Mesenchymal stem cell (in vitro differentiated cells and primary cell): Measurements from ENCODE around the gene LILRA2.
"Not testable (repeated sequence)": the region's sequence is repeated elsewhere in the genome, so short reads cannot be mapped to it uniquely, and the experiment has no call there.

ENCODE experiments used
- DNase-seq: peaks from one replicate; pipeline ENCODE4 v3.0.0-alpha.2; 2013
- H2AFZ ChIP-seq: one replicate; pipeline ENCODE4 v1.6.1; 2013; ENCODE audit warnings: low read depth, mild to moderate bottlenecking, control low read depth, inconsistent platforms, low read length, moderate library complexity
- H2AK5ac ChIP-seq: 2 replicates; pipeline ENCODE4 v1.6.1; 2013; ENCODE audit warnings: low read length, moderate library complexity, mild to moderate bottlenecking, inconsistent platforms; ENCODE audit not compliant: severe bottlenecking
- H2BK120ac ChIP-seq: one replicate; pipeline ENCODE4 v1.6.1; 2013; ENCODE audit warnings: low read depth, mild to moderate bottlenecking, inconsistent platforms, low read length, moderate library complexity
- H2BK12ac ChIP-seq, 2 experiments: one replicate each; pipeline ENCODE4 v1.6.1; 2013; ENCODE audit warnings: inconsistent platforms in 2 of 2, low read length in 2 of 2, mild to moderate bottlenecking in 2 of 2, moderate library complexity in 2 of 2, control low read depth in 1 of 2
- H2BK15ac ChIP-seq: one replicate; pipeline ENCODE4 v1.6.1; 2013; ENCODE audit warnings: mild to moderate bottlenecking, low read depth, inconsistent platforms; ENCODE audit not compliant: poor library complexity, severe bottlenecking
- H2BK5ac ChIP-seq: 2 replicates; pipeline ENCODE4 v1.6.1; 2013; ENCODE audit warnings: low read depth, mild to moderate bottlenecking, low read length, control low read depth, inconsistent platforms; ENCODE audit not compliant: poor library complexity, severe bottlenecking
- H3K14ac ChIP-seq, 2 experiments: one replicate each; pipeline ENCODE4 v1.6.1; 2013; ENCODE audit warnings: inconsistent platforms in 2 of 2, low read length in 2 of 2, control low read depth in 1 of 2, mild to moderate bottlenecking in 1 of 2, moderate library complexity in 1 of 2
- H3K18ac ChIP-seq, 2 experiments: one replicate each; pipeline ENCODE4 v1.6.1; 2013; ENCODE audit warnings: inconsistent platforms in 2 of 2, low read length in 2 of 2, control low read depth in 1 of 2, low read depth in 1 of 2, mild to moderate bottlenecking in 1 of 2
- H3K23ac ChIP-seq, 2 experiments: one replicate each; pipeline ENCODE4 v1.6.1; 2013; ENCODE audit warnings: inconsistent platforms in 2 of 2, low read length in 2 of 2, mild to moderate bottlenecking in 2 of 2, moderate library complexity in 2 of 2, control low read depth in 1 of 2
- H3K27ac ChIP-seq: 2 replicates; pipeline ENCODE4 v1.5.1; 2013; ENCODE audit warnings: mild to moderate bottlenecking, moderate library complexity, low read length, control low read depth, inconsistent platforms; ENCODE audit not compliant: poor library complexity, severe bottlenecking
- H3K27me3 ChIP-seq, 2 experiments: 2 replicates each; pipeline versions ENCODE4 v1.6.1 to v1.7.0; 2013; ENCODE audit warnings: low read length in 2 of 2, mild to moderate bottlenecking in 2 of 2, moderate library complexity in 2 of 2, control low read depth in 1 of 2, inconsistent platforms in 1 of 2; ENCODE audit not compliant: control insufficient read depth in 1 of 2, insufficient read depth in 1 of 2
- H3K36me3 ChIP-seq, 2 experiments: 2 replicates each; pipeline versions ENCODE4 v1.6.1 to v1.7.0; 2013; ENCODE audit warnings: low read length in 2 of 2, control low read depth in 1 of 2, inconsistent platforms in 1 of 2, low read depth in 1 of 2, mild to moderate bottlenecking in 1 of 2; ENCODE audit not compliant: insufficient read depth in 2 of 2, control insufficient read depth in 1 of 2
- H3K4ac ChIP-seq, 2 experiments: one replicate each; pipeline ENCODE4 v1.6.1; 2013; ENCODE audit warnings: inconsistent platforms in 2 of 2, low read length in 2 of 2, mild to moderate bottlenecking in 2 of 2, moderate library complexity in 2 of 2, control low read depth in 1 of 2, low read depth in 1 of 2
- H3K4me1 ChIP-seq: 2 replicates; pipeline ENCODE4 v1.6.1; 2013; ENCODE audit warnings: low read depth, low read length, control low read depth; ENCODE audit not compliant: control insufficient read depth, insufficient read depth
- H3K4me2 ChIP-seq: 2 replicates; pipeline ENCODE4 v1.6.1; 2013; ENCODE audit warnings: low read length, mild to moderate bottlenecking, inconsistent platforms; ENCODE audit not compliant: poor library complexity, severe bottlenecking
- H3K4me3 ChIP-seq, 2 experiments: 2 replicates each; pipeline versions ENCODE4 v1.5.1 to v1.7.0; 2013; ENCODE audit warnings: low read length in 2 of 2, mild to moderate bottlenecking in 2 of 2, control low read depth in 1 of 2, low read depth in 1 of 2; ENCODE audit not compliant: insufficient read depth in 1 of 2
- H3K79me1 ChIP-seq: replicated peaks from 2 replicates; pipeline ENCODE4 v1.6.1; 2013; ENCODE audit warnings: mild to moderate bottlenecking, control low read depth, low read length, inconsistent platforms; ENCODE audit not compliant: poor library complexity, severe bottlenecking
- H3K9ac ChIP-seq: 2 replicates; pipeline ENCODE4 v1.7.0; 2013; ENCODE audit warnings: mild to moderate bottlenecking, low read length, moderate library complexity
- H3K9me3 ChIP-seq: 2 replicates; pipeline ENCODE4 v1.7.0; 2013; ENCODE audit warnings: mild to moderate bottlenecking, low read length; ENCODE audit not compliant: control insufficient read depth
- H4K8ac ChIP-seq: one replicate; pipeline ENCODE4 v1.6.1; 2013; ENCODE audit warnings: inconsistent platforms, mild to moderate bottlenecking, low read length, moderate library complexity
- H4K91ac ChIP-seq: one replicate; pipeline ENCODE4 v1.6.1; 2013; ENCODE audit warnings: mild to moderate bottlenecking, low read length, inconsistent platforms
- WGBS: methylation state at CpG from one replicate; pipeline ENCODE4 v1.1.7; 2013; ENCODE audit warnings: mixed read lengths; 5-methylcytosine and 5-hydroxymethylcytosine counted together

Gene LILRA2

DNA sequence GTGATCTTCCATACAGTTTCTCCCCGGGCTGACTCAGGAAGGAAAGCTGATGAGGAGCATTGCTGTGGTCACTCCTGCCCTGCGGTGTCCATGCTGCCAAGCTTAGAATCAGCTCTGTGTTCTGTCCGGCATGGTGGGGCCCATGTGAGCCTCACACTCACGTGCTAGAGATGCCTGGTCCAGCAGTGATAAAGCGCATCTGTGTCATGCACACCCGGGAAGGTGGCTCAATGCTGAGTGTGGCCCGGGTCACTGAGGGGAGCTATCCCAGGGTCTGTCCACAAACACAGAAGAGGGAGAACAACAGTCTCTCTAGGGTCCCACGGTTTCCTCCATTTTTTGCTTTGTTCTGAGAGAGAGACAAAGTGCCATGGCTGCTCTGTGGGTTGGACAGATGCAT lies 53.2 kb downstream of the LILRA2 start:
- no peaks in the 10 kb centered on the region for H3K4me1 ChIP-seq
- no peak overlapping the region for H2BK120ac ChIP-seq
- no peak overlapping the region for H3K9ac ChIP-seq
- no peak overlapping the region for H4K91ac ChIP-seq
- H3K27ac ChIP-seq: no peak overlapping the region
- no peaks in the 10 kb centered on the region for H3K36me3 ChIP-seq
- no peaks in the 10 kb centered on the region for H3K27me3 ChIP-seq
- no peak overlapping the region for H3K4ac ChIP-seq
- no peak overlapping the region for H2BK5ac ChIP-seq
- DNase-seq: no peak
- no peaks in the 10 kb centered on the region for H3K9me3 ChIP-seq
- H3K18ac ChIP-seq: no peak overlapping the region
- H2BK12ac ChIP-seq: no peak overlapping the region
- no peak overlapping the region for H3K14ac ChIP-seq
- 64% methylated on average over 8 of the region's 8 CpGs for WGBS
- no peak overlapping the region for H3K4me2 ChIP-seq
- no peak overlapping the region for H3K23ac ChIP-seq
- H2AFZ ChIP-seq: no peak overlapping the region
- H3K4me3 ChIP-seq: no peak overlapping the region
- H4K8ac ChIP-seq: no peak overlapping the region
- H2AK5ac ChIP-seq: no peak overlapping the region
- H3K79me1 ChIP-seq: no peaks in the 10 kb centered on the region
- H2BK15ac ChIP-seq: no peak overlapping the region

- H3K14ac ChIP-seq: not testable (repeated sequence)
These were observed 54.3 kb downstream of the LILRA2 start for GRCh38 chr19:54627912-54628311.

DNA sequence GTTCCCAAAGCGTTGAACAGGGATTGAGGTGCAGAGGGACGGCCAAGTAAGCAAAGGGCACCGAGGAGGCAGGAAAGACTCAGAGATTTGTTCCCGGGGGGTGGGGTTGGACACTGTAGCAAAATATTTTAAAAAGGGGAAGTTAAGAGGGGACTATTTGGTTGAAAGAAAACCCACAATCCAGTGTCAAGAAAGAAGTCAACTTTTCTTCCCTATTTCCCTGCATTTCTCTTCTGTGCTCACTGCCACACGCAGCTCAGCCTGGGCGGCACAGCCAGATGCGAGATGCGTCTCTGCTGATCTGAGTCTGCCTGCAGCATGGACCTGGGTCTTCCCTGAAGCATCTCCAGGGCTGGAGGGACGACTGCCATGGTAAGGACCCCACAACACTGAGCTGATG lies 56.7 kb downstream of the LILRA2 start, which contains the start of gene LILRB1:
Gene LILRB1 (plus strand): TSS at position 223 of the 400 bp plus-strand sequence. CDS start 590 bp downstream, outside the sequence.
- not testable (repeated sequence) for H4K91ac ChIP-seq, H3K36me3 ChIP-seq, H2BK12ac ChIP-seq, H3K9ac ChIP-seq, H3K14ac ChIP-seq, H2BK120ac ChIP-seq, H3K23ac ChIP-seq, H3K4me3 ChIP-seq, H2AK5ac ChIP-seq, H3K4me1 ChIP-seq, H2AFZ ChIP-seq, H3K18ac ChIP-seq, H4K8ac ChIP-seq, H3K4me2 ChIP-seq, H3K9me3 ChIP-seq, H3K4ac ChIP-seq, H3K27ac ChIP-seq, H3K79me1 ChIP-seq, H2BK15ac ChIP-seq, H3K27me3 ChIP-seq, DNase-seq, H2BK5ac ChIP-seq
- 72% methylated on average over 8 of the region's 9 CpGs for WGBS

More at GRCh38 chr19:54627912-54628311, 54.3 kb downstream of the LILRA2 start:
- 54% methylated on average over 4 of the region's 4 CpGs for WGBS
- not testable (repeated sequence) for DNase-seq, H4K91ac ChIP-seq, H3K4me3 ChIP-seq, H3K4me2 ChIP-seq, H2BK15ac ChIP-seq, H2BK5ac ChIP-seq, H3K9me3 ChIP-seq, H2BK120ac ChIP-seq, H3K27ac ChIP-seq, H3K9ac ChIP-seq, H2BK12ac ChIP-seq, H3K18ac ChIP-seq, H2AK5ac ChIP-seq, H2AFZ ChIP-seq, H3K23ac ChIP-seq, H3K4me1 ChIP-seq, H3K4ac ChIP-seq, H4K8ac ChIP-seq, H3K36me3 ChIP-seq, H3K79me1 ChIP-seq, H3K27me3 ChIP-seq

DNA sequence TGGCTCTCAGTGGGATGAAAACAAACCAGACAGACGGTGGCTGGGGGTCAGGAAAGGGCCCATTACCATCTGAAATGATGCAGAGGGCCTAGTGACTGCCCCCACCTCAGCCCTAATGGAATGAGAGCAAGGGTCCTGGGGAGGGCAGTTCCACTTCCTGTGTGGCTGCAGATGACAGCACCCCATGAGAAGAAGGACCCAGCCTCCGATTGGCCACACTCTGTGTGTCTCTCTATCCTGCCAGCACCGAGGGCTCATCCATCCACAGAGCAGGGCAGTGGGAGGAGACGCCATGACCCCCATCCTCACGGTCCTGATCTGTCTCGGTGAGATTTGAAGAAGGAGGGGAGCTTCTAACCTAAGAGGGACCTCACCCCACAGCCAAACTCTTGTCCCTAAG lies 57.2 kb downstream of the LILRA2 start:
- WGBS: 41% methylated on average over 3 of the region's 6 CpGs
- Histone ChIP-seq H3K18ac (no peak overlapping the region), H3K4me3 (no peak overlapping the region)

More for the DNA sequence above, 57.2 kb downstream of the LILRA2 start:
- H2BK12ac ChIP-seq: no peak overlapping the region
- H4K8ac ChIP-seq: no peak overlapping the region
- DNase-seq: no peak
- H2AFZ ChIP-seq: no peak overlapping the region
- no peak overlapping the region for H2BK15ac ChIP-seq
- H3K27ac ChIP-seq: no peak overlapping the region
- H3K4me2 ChIP-seq: no peak overlapping the region
- H4K91ac ChIP-seq: no peak overlapping the region
- no peak overlapping the region for H2BK5ac ChIP-seq
- H2AK5ac ChIP-seq: no peak overlapping the region
- no peak overlapping the region for H3K23ac ChIP-seq
- no peak overlapping the region for H3K9ac ChIP-seq
- no peaks in the 10 kb centered on the region for H3K27me3 ChIP-seq
- H3K79me1 ChIP-seq: no peaks in the 10 kb centered on the region
- H3K4me1 ChIP-seq: no peaks in the 10 kb centered on the region
- no peak overlapping the region for H3K14ac ChIP-seq
- H3K4ac ChIP-seq: no peak overlapping the region
- H2BK120ac ChIP-seq: no peak overlapping the region
- H3K36me3 ChIP-seq: no peaks in the 10 kb centered on the region
- no peaks in the 10 kb centered on the region for H3K9me3 ChIP-seq
